K562 (cell line): ENCODE results near the gene CREB3L1. TPM values are rescaled to one million over a fixed set of nuclear protein-coding genes. Genes with fewer than 3 reads are reported as not detected.

Source experiments
- ATF7 ChIP-seq: fragments of 450-650 bp; IDR thresholded peaks from 2 replicates; pipeline ENCODE4 v1.7.1; 2014; ENCODE audit warnings: mild to moderate bottlenecking, moderate library complexity
- HCFC1 ChIP-seq: IDR thresholded peaks from 2 replicates; pipeline ENCODE4 v1.6.1; 2012; ENCODE audit warnings: low read depth, low read length, improper control_type of control experiment
- MEIS2 ChIP-seq: fragments of 450-650 bp; IDR thresholded peaks from 2 replicates; pipeline ENCODE4 v1.6.1; 2014; ENCODE audit warnings: mild to moderate bottlenecking; ENCODE audit not compliant: partially characterized antibody
- RCOR1 ChIP-seq, 2 experiments: IDR thresholded peaks; 2 replicates each; pipeline ENCODE4 v1.6.1; 2012; ENCODE audit warnings: low read depth in 2 of 2, low read length in 2 of 2, borderline replicate concordance in 1 of 2, improper control_type of control experiment in 1 of 2
- TSC22D4 ChIP-seq: fragments of 450-650 bp; IDR thresholded peaks from 2 replicates; pipeline ENCODE4 v1.6.1; 2016; ENCODE audit warnings: missing genetic modification characterization, missing biosample characterization, control low read depth
- polyA plus RNA-seq, 8 experiments: library from polyadenylated mRNA; depleted of rRNA in 4 of 8; stranded (reverse) in 5 of 8; unstranded in 3 of 8; fragments of >200 nt; fragmentation: Nextera tagmentation in 2 of 8; fragmentation: Illumina TruSeq in 1 of 8; extraction: Ambion mirVana in 2 of 8; extraction: Trizol in 1 of 8; gene quantifications; 2 replicates each; pipeline versions ENCODE4 v1.2.1 to v1.2.3, GENCODE V29; 2011 to 2014; ENCODE audit warnings: inconsistent platforms in 1 of 8, missing spikeins in 1 of 8
- total RNA-seq, 7 experiments: library from RNA; depleted of rRNA in 6 of 7; stranded (reverse); fragments of >200 nt in 6 of 7; fragmentation: Illumina TruSeq in 2 of 7; extraction: Trizol in 2 of 7; gene quantifications; 2 replicates each; pipeline versions ENCODE4 v1.2.1 to v1.2.3, GENCODE V29; 2011 to 2021; ENCODE audit warnings: low replicate concordance in 1 of 7
- TF ChIP-seq, protein P1 (sequence below): fragments of 200-600 bp; sonication (generic); IDR thresholded peaks from one replicate; pipeline ENCODE4 v1.6.1; 2012; ENCODE audit warnings: mild to moderate bottlenecking, low read depth, low read length, inconsistent platforms
- TF ChIP-seq, protein P2 (sequence below): fragments of 200-800 bp; sonication (Bioruptor generic); IDR thresholded peaks from 2 replicates; pipeline ENCODE4 v1.6.1; 2017; ENCODE audit warnings: missing genetic modification characterization, missing compliant biosample characterization
- TF ChIP-seq, protein P3 (sequence below), 2 experiments: fragments of 450-650 bp in 1 of 2; sonication (generic) in 1 of 2; formaldehyde crosslinking in 1 of 2; IDR thresholded peaks in 1 of 2; conservative IDR thresholded peaks in 1 of 2; 2 replicates each; pipeline versions ENCODE4 v1.6.1 to v1.8.1; 2016 to 2023; ENCODE audit warnings: mild to moderate bottlenecking in 2 of 2, moderate library complexity in 2 of 2, inconsistent platforms in 1 of 2, missing genetic modification reagents in 1 of 2
- TF ChIP-seq, protein P4 (sequence below): sonication (generic); formaldehyde crosslinking; IDR thresholded peaks from 2 replicates; pipeline ENCODE4 v1.9.0; 2022; ENCODE audit warnings: mild to moderate bottlenecking, missing genetic modification reagents

The CREB3L1 gene
- total and polyA plus RNA-seq, 9 of the 15 experiments (the other 6 are each of a cell fraction or from before 2014, with no cell fraction given), result 1.2 to 27.6 (median 3.7) TPM

DNA sequence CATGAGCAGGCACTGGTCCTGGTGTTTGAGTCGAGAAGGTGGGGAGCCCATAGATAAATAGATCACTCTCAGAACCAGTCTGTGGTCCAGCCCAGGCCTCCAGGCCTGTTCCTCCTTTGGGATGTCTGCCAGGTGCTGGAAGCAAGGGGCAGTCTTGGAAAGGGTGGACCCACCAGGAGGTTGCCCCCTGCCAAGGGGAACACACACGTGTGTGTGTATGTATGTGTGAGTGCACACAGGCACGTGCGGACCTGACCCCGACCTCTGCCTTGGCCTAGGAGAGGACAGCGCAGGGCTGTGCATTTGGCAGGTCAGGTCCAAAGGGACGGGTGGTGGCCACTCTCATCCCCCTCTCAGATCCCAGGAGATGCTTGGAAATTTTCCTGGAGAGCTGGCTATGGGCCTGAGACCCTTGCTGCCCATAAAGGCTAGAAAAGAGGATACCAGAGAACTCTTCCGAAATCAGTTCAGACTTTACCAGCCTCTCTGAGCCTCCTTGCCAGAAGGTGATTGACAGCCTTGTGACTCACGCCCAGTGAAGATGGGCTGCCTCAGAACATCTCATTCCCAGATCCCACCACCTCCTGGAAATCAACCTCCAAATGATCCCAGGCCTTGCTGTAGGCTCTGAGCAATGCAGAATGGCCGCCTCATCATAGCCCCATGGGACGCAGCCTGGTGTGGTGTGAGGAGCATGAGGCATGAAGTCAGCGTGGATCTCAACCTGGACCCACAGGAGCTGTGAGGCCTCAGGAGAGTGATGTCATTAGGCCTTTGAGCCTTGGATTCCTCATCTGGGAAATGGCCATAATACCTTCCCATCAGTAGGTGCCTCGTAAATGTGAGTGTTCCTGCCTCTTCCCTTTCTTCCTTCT is 24.0 kb upstream of the CREB3L1 start (continued):
- TF ChIP-seq, protein P1, sequence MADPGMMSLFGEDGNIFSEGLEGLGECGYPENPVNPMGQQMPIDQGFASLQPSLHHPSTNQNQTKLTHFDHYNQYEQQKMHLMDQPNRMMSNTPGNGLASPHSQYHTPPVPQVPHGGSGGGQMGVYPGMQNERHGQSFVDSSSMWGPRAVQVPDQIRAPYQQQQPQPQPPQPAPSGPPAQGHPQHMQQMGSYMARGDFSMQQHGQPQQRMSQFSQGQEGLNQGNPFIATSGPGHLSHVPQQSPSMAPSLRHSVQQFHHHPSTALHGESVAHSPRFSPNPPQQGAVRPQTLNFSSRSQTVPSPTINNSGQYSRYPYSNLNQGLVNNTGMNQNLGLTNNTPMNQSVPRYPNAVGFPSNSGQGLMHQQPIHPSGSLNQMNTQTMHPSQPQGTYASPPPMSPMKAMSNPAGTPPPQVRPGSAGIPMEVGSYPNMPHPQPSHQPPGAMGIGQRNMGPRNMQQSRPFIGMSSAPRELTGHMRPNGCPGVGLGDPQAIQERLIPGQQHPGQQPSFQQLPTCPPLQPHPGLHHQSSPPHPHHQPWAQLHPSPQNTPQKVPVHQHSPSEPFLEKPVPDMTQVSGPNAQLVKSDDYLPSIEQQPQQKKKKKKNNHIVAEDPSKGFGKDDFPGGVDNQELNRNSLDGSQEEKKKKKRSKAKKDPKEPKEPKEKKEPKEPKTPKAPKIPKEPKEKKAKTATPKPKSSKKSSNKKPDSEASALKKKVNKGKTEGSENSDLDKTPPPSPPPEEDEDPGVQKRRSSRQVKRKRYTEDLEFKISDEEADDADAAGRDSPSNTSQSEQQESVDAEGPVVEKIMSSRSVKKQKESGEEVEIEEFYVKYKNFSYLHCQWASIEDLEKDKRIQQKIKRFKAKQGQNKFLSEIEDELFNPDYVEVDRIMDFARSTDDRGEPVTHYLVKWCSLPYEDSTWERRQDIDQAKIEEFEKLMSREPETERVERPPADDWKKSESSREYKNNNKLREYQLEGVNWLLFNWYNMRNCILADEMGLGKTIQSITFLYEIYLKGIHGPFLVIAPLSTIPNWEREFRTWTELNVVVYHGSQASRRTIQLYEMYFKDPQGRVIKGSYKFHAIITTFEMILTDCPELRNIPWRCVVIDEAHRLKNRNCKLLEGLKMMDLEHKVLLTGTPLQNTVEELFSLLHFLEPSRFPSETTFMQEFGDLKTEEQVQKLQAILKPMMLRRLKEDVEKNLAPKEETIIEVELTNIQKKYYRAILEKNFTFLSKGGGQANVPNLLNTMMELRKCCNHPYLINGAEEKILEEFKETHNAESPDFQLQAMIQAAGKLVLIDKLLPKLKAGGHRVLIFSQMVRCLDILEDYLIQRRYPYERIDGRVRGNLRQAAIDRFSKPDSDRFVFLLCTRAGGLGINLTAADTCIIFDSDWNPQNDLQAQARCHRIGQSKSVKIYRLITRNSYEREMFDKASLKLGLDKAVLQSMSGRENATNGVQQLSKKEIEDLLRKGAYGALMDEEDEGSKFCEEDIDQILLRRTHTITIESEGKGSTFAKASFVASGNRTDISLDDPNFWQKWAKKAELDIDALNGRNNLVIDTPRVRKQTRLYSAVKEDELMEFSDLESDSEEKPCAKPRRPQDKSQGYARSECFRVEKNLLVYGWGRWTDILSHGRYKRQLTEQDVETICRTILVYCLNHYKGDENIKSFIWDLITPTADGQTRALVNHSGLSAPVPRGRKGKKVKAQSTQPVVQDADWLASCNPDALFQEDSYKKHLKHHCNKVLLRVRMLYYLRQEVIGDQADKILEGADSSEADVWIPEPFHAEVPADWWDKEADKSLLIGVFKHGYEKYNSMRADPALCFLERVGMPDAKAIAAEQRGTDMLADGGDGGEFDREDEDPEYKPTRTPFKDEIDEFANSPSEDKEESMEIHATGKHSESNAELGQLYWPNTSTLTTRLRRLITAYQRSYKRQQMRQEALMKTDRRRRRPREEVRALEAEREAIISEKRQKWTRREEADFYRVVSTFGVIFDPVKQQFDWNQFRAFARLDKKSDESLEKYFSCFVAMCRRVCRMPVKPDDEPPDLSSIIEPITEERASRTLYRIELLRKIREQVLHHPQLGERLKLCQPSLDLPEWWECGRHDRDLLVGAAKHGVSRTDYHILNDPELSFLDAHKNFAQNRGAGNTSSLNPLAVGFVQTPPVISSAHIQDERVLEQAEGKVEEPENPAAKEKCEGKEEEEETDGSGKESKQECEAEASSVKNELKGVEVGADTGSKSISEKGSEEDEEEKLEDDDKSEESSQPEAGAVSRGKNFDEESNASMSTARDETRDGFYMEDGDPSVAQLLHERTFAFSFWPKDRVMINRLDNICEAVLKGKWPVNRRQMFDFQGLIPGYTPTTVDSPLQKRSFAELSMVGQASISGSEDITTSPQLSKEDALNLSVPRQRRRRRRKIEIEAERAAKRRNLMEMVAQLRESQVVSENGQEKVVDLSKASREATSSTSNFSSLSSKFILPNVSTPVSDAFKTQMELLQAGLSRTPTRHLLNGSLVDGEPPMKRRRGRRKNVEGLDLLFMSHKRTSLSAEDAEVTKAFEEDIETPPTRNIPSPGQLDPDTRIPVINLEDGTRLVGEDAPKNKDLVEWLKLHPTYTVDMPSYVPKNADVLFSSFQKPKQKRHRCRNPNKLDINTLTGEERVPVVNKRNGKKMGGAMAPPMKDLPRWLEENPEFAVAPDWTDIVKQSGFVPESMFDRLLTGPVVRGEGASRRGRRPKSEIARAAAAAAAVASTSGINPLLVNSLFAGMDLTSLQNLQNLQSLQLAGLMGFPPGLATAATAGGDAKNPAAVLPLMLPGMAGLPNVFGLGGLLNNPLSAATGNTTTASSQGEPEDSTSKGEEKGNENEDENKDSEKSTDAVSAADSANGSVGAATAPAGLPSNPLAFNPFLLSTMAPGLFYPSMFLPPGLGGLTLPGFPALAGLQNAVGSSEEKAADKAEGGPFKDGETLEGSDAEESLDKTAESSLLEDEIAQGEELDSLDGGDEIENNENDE, result no peak
- TF ChIP-seq TSC22D4 (no peak), MEIS2 (peak; percentile 48), RCOR1 (IDR thresholded peaks at IDR 0.05; ENCODE audit: borderline replicate concordance in 1 of 2, low read depth in 2 of 2, low read length in 2 of 2) (0 out of 4 replicates have a peak, but pooled peaks of 1 of the 2 experiments have one; percentile 13), HCFC1 (no peak), ATF7 (0 out of 2 replicates have a peak, but pooled peaks have one; percentile 14)
- TF ChIP-seq, protein P2, sequence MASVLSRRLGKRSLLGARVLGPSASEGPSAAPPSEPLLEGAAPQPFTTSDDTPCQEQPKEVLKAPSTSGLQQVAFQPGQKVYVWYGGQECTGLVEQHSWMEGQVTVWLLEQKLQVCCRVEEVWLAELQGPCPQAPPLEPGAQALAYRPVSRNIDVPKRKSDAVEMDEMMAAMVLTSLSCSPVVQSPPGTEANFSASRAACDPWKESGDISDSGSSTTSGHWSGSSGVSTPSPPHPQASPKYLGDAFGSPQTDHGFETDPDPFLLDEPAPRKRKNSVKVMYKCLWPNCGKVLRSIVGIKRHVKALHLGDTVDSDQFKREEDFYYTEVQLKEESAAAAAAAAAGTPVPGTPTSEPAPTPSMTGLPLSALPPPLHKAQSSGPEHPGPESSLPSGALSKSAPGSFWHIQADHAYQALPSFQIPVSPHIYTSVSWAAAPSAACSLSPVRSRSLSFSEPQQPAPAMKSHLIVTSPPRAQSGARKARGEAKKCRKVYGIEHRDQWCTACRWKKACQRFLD, result 0 out of 2 replicates have a peak, but pooled peaks have one; percentile 49
- TF ChIP-seq, protein P3, sequence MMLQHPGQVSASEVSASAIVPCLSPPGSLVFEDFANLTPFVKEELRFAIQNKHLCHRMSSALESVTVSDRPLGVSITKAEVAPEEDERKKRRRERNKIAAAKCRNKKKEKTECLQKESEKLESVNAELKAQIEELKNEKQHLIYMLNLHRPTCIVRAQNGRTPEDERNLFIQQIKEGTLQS (IDR thresholded peaks at IDR 0.05), result peak; percentile 73
- TF ChIP-seq, protein P3 (CRISPR knock-in tag; conservative IDR thresholded peaks at IDR 0.05), result no peak
- TF ChIP-seq, protein P4, sequence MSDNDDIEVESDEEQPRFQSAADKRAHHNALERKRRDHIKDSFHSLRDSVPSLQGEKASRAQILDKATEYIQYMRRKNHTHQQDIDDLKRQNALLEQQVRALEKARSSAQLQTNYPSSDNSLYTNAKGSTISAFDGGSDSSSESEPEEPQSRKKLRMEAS (CRISPR knock-in tag), result peak; percentile 49; the same call in 1 of the 2 replicates
